ENCODE measurements around the gene TFPT. TPM values are rescaled to one million over a fixed set of nuclear protein-coding genes. Genes with fewer than 3 reads are reported as not detected.

The TFPT gene
- total RNA-seq, 1 experiment from 2014 or later, result 55.4 TPM

DNA sequence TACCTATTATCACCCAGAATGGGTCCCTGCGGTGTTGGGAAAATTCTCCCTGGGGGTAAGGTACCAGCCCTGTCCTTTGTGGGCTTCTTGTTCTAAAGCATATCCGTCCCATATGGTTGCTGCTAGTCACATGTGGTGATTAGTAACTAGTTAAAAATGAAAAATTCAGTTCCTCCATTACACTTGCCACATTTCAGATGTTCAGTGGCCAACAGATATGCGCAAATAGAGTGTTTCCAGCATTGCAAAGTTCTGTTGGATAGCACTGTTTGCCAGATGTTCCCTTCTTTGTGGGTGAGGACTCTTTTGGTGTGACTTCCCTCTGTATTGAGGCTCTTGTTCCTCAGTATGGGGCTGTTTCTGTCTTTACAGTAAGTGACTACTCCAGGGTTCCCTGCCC lies 25.9 kb upstream of the TFPT start:
- H3F3A ChIP-seq (ENCODE audit: low read length, unreplicated experiment), result no peaks in the 10 kb centered on the region
- H3K4me2 ChIP-seq (ENCODE audit: low read length), result no peak overlapping the region
- H4K20me1 ChIP-seq (ENCODE audit: low read length), result peaks cover 40% of the 10 kb centered on the region
- DNase-seq (no peak), ATAC-seq (no peak)
- CTCF ChIA-PET, result no interaction called here
- peaks cover 14% of the 10 kb centered on the region; the same call in 1 of the 2 replicates for H3K4me1 ChIP-seq (ENCODE audit: insufficient read depth, low read length)
- H3K4me3 ChIP-seq (ENCODE audit: low read length), result no peak overlapping the region
- H3K9me2 ChIP-seq (replicated peaks; ENCODE audit: low read length), result no peaks in the 10 kb centered on the region
- no peak overlapping the region for H3K9ac ChIP-seq (ENCODE audit: low read length)
- intact Hi-C loops (cut with micrococcal nuclease), result no loop called here
- no peak overlapping the region for H3K27ac ChIP-seq (ENCODE audit: low read length)
- TF ChIP-seq, protein P1, sequence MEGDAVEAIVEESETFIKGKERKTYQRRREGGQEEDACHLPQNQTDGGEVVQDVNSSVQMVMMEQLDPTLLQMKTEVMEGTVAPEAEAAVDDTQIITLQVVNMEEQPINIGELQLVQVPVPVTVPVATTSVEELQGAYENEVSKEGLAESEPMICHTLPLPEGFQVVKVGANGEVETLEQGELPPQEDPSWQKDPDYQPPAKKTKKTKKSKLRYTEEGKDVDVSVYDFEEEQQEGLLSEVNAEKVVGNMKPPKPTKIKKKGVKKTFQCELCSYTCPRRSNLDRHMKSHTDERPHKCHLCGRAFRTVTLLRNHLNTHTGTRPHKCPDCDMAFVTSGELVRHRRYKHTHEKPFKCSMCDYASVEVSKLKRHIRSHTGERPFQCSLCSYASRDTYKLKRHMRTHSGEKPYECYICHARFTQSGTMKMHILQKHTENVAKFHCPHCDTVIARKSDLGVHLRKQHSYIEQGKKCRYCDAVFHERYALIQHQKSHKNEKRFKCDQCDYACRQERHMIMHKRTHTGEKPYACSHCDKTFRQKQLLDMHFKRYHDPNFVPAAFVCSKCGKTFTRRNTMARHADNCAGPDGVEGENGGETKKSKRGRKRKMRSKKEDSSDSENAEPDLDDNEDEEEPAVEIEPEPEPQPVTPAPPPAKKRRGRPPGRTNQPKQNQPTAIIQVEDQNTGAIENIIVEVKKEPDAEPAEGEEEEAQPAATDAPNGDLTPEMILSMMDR (conservative IDR thresholded peaks at IDR 0.05; ENCODE audit: low read depth, low read length), result no peak
- no peak for TF ChIP-seq EZH2phosphoT487 (IDR thresholded peaks at IDR 0.05; ENCODE audit: borderline replicate concordance, low read length)
- no peak for TF ChIP-seq EZH2 (IDR thresholded peaks at IDR 0.05; ENCODE audit: low read length, unreplicated experiment)
- no TSS peak for BruUV-seq (replicated peaks)
- no peak overlapping the region for H2AFZ ChIP-seq (ENCODE audit: low read length)
- H3K79me2 ChIP-seq (ENCODE audit: low read length), result peaks cover 54% of the 10 kb centered on the region
- no peaks in the 10 kb centered on the region for H3K27me3 ChIP-seq (ENCODE audit: low read length)
- POLR2A ChIA-PET (ENCODE audit: unreplicated experiment), result no interaction called here
- H3K36me3 ChIP-seq (ENCODE audit: low read depth, low read length), result peaks cover 57% of the 10 kb centered on the region
- H3K9me3 ChIP-seq (ENCODE audit: low read length), result no peaks in the 10 kb centered on the region

GRCh38 chr19:54138489-54139256 lies 23.2 kb upstream of the TFPT start:
- peaks cover 40% of the 10 kb centered on the region for H4K20me1 ChIP-seq (ENCODE audit: low read length)
- H3K9me2 ChIP-seq (replicated peaks; ENCODE audit: low read length), result no peaks in the 10 kb centered on the region
- H3K27ac ChIP-seq (ENCODE audit: low read length), result no peak overlapping the region
- peak overlapping the region; percentile 99 for H3K9ac ChIP-seq (ENCODE audit: low read length)
- no TSS peak for BruUV-seq (replicated peaks)
- DNase-seq, result no peak
- no peak for TF ChIP-seq EZH2phosphoT487 (IDR thresholded peaks at IDR 0.05; ENCODE audit: borderline replicate concordance, low read length)
- peaks cover 54% of the 10 kb centered on the region for H3K79me2 ChIP-seq (ENCODE audit: low read length)
- no peaks in the 10 kb centered on the region for H3K27me3 ChIP-seq (ENCODE audit: low read length)
- intact Hi-C loops (cut with micrococcal nuclease), result no loop called here
- ChIA-PET POLR2A (ENCODE audit: unreplicated experiment) (interaction anchor here (0.7 kb wide), 1 partner anchor 50 kb away, joined by 4 read pairs; the partner anchor contains the start of gene MBOAT7), CTCF (no interaction called here)
- H3K4me3 ChIP-seq (ENCODE audit: low read length), result peak overlapping the region; percentile 86
- no peaks in the 10 kb centered on the region for H3K9me3 ChIP-seq (ENCODE audit: low read length)
- ATAC-seq, result no peak
- H3K36me3 ChIP-seq (ENCODE audit: low read depth, low read length), result peaks cover 34% of the 10 kb centered on the region
- H3K4me2 ChIP-seq (ENCODE audit: low read length), result peak overlapping the region; percentile 93
- no peaks in the 10 kb centered on the region for H3F3A ChIP-seq (ENCODE audit: low read length, unreplicated experiment)
- no peak overlapping the region for H2AFZ ChIP-seq (ENCODE audit: low read length)
- H3K4me1 ChIP-seq (ENCODE audit: insufficient read depth, low read length), result peaks cover 20% of the 10 kb centered on the region; the same call in 1 of the 2 replicates

- peak within 1 kb of the TSS; percentile 79 for H3K27ac ChIP-seq (ENCODE audit: low read length)
- peaks cover 53% of the 10 kb centered on the region for H3K79me2 ChIP-seq (ENCODE audit: low read length)
- no peaks in the 10 kb centered on the region for H3F3A ChIP-seq (ENCODE audit: low read length, unreplicated experiment)
- intact Hi-C loops (cut with micrococcal nuclease), result loop anchor here (1.0 kb wide), 3 partner anchors 21 to 51 kb away; partner anchors contain the start of genes LENG1, MBOAT7, PRPF31 and TFPT
- H3K4me1 ChIP-seq (ENCODE audit: insufficient read depth, low read length), result peaks cover 20% of the 10 kb centered on the region; the same call in 1 of the 2 replicates
- H3K9me2 ChIP-seq (replicated peaks; ENCODE audit: low read length), result no peaks in the 10 kb centered on the region
- peak within 1 kb of the TSS; percentile 68 for H2AFZ ChIP-seq (ENCODE audit: low read length)
- no peaks in the 10 kb centered on the region for H3K27me3 ChIP-seq (ENCODE audit: low read length)
- ATAC-seq (no peak), DNase-seq (no peak)
- TF ChIP-seq, protein P1 (conservative IDR thresholded peaks at IDR 0.05; ENCODE audit: low read depth, low read length), result 0 out of 2 replicates have a peak, but pooled peaks have one; percentile 20
- no peak for TF ChIP-seq EZH2 (IDR thresholded peaks at IDR 0.05; ENCODE audit: low read length, unreplicated experiment)
- H3K36me3 ChIP-seq (ENCODE audit: low read depth, low read length), result peaks cover 26% of the 10 kb centered on the region
- ChIA-PET POLR2A (ENCODE audit: unreplicated experiment) (interaction anchor here (0.6 to 1.3 kb wide), 10 partner anchors 22 to 157 kb away, joined by 4 to 25 read pairs (median 11); partner anchors contain the start of genes LENG1, MBOAT7, PRPF31 and RPS9), CTCF (interaction anchor here (0.6 to 1.9 kb wide), 6 partner anchors 20 to 344 kb away, joined by 4 to 11 read pairs (median 7); partner anchors contain the start of genes LENG1 and MBOAT7)
- H3K9me3 ChIP-seq (ENCODE audit: low read length), result no peaks in the 10 kb centered on the region
- H4K20me1 ChIP-seq (ENCODE audit: low read length), result peaks cover 39% of the 10 kb centered on the region
- peak within 1 kb of the TSS; percentile 93 for H3K4me2 ChIP-seq (ENCODE audit: low read length)
- H3K4me3 ChIP-seq (ENCODE audit: low read length), result peak within 1 kb of the TSS; percentile 86
- no TSS peak for BruUV-seq (replicated peaks)
- H3K9ac ChIP-seq (ENCODE audit: low read length), result peak within 1 kb of the TSS; percentile 99
Measured at GRCh38 chr19:54137699-54138488, 22.4 kb upstream of the TFPT start, which contains the start of gene CNOT3. Gene CNOT3, plus strand, starts transcription at chr19:54137762. Its CDS starts 5,217 bp downstream, at chr19:54142979.
